Measurements from ENCODE around the gene NME7.

The NME7 gene

DNA sequence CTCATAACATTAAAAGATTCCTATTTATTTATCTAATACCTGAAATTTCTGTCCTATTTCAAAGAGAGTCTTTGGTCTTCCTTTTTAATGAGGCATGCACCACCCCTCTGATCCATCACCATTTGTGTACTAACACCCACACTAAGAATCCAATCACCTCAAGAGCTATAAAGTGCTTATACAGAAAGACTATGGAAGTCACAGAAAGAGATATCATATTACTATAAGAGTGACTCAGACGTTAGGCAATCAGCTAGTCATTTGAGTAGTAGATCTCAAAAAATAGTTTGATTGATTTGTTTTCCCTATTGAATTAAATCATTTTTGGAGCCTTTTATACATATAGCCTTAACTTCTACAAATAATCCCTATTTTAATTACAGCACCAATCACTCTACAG is 46.1 kb downstream of the NME7 start (continued):
- TF ChIP-seq FEZF1 (tag by site-specific recombination; IDR thresholded peaks at IDR 0.05): peak; percentile 61
- TF ChIP-seq, protein P1, sequence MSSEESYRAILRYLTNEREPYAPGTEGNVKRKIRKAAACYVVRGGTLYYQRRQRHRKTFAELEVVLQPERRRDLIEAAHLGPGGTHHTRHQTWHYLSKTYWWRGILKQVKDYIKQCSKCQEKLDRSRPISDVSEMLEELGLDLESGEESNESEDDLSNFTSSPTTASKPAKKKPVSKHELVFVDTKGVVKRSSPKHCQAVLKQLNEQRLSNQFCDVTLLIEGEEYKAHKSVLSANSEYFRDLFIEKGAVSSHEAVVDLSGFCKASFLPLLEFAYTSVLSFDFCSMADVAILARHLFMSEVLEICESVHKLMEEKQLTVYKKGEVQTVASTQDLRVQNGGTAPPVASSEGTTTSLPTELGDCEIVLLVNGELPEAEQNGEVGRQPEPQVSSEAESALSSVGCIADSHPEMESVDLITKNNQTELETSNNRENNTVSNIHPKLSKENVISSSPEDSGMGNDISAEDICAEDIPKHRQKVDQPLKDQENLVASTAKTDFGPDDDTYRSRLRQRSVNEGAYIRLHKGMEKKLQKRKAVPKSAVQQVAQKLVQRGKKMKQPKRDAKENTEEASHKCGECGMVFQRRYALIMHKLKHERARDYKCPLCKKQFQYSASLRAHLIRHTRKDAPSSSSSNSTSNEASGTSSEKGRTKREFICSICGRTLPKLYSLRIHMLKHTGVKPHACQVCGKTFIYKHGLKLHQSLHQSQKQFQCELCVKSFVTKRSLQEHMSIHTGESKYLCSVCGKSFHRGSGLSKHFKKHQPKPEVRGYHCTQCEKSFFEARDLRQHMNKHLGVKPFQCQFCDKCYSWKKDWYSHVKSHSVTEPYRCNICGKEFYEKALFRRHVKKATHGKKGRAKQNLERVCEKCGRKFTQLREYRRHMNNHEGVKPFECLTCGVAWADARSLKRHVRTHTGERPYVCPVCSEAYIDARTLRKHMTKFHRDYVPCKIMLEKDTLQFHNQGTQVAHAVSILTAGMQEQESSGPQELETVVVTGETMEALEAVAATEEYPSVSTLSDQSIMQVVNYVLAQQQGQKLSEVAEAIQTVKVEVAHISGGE (tag by site-specific recombination; conservative IDR thresholded peaks at IDR 0.05; ENCODE audit: low read depth): no peak
- TF ChIP-seq, protein P2, sequence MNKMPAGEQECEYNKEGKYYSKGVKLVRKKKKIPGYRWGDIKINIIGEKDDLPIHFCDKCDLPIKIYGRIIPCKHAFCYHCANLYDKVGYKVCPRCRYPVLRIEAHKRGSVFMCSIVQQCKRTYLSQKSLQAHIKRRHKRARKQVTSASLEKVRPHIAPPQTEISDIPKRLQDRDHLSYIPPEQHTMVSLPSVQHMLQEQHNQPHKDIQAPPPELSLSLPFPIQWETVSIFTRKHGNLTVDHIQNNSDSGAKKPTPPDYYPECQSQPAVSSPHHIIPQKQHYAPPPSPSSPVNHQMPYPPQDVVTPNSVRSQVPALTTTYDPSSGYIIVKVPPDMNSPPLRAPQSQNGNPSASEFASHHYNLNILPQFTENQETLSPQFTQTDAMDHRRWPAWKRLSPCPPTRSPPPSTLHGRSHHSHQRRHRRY (tag by site-specific recombination; IDR thresholded peaks at IDR 0.05): no peak
- TF ChIP-seq, protein P3, sequence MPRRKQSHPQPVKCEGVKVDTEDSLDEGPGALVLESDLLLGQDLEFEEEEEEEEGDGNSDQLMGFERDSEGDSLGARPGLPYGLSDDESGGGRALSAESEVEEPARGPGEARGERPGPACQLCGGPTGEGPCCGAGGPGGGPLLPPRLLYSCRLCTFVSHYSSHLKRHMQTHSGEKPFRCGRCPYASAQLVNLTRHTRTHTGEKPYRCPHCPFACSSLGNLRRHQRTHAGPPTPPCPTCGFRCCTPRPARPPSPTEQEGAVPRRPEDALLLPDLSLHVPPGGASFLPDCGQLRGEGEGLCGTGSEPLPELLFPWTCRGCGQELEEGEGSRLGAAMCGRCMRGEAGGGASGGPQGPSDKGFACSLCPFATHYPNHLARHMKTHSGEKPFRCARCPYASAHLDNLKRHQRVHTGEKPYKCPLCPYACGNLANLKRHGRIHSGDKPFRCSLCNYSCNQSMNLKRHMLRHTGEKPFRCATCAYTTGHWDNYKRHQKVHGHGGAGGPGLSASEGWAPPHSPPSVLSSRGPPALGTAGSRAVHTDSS (tag by site-specific recombination; IDR thresholded peaks at IDR 0.05): no peak
- peak; percentile 48; the same call in 1 of the 2 replicates for TF ChIP-seq IKZF3 (tag by site-specific recombination; IDR thresholded peaks at IDR 0.05)
- no peak for TF ChIP-seq ZNF707 (tag by site-specific recombination; IDR thresholded peaks at IDR 0.05)
- TF ChIP-seq ZBTB1 (tag by site-specific recombination; IDR thresholded peaks at IDR 0.05): no peak
- TF ChIP-seq ZSCAN23 (tag by site-specific recombination; IDR thresholded peaks at IDR 0.05): no peak
- TF ChIP-seq HOXD13 (CRISPR knock-in tag; IDR thresholded peaks at IDR 0.05; ENCODE audit: borderline replicate concordance): no peak
- TF ChIP-seq, protein P4, sequence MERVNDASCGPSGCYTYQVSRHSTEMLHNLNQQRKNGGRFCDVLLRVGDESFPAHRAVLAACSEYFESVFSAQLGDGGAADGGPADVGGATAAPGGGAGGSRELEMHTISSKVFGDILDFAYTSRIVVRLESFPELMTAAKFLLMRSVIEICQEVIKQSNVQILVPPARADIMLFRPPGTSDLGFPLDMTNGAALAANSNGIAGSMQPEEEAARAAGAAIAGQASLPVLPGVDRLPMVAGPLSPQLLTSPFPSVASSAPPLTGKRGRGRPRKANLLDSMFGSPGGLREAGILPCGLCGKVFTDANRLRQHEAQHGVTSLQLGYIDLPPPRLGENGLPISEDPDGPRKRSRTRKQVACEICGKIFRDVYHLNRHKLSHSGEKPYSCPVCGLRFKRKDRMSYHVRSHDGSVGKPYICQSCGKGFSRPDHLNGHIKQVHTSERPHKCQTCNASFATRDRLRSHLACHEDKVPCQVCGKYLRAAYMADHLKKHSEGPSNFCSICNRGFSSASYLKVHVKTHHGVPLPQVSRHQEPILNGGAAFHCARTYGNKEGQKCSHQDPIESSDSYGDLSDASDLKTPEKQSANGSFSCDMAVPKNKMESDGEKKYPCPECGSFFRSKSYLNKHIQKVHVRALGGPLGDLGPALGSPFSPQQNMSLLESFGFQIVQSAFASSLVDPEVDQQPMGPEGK (tag by site-specific recombination; IDR thresholded peaks at IDR 0.05): peak; percentile 31; the same call in 1 of the 2 replicates
- no peak for TF ChIP-seq ZNF146 (tag by site-specific recombination; IDR thresholded peaks at IDR 0.05)
- no peak for TF ChIP-seq ZNF248 (tag by site-specific recombination; IDR thresholded peaks at IDR 0.05)
- TF ChIP-seq, protein P5, sequence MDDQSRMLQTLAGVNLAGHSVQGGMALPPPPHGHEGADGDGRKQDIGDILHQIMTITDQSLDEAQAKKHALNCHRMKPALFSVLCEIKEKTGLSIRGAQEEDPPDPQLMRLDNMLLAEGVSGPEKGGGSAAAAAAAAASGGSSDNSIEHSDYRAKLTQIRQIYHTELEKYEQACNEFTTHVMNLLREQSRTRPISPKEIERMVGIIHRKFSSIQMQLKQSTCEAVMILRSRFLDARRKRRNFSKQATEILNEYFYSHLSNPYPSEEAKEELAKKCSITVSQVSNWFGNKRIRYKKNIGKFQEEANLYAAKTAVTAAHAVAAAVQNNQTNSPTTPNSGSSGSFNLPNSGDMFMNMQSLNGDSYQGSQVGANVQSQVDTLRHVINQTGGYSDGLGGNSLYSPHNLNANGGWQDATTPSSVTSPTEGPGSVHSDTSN (CRISPR knock-in tag; IDR thresholded peaks at IDR 0.05): no peak
- TF ChIP-seq, protein P6, sequence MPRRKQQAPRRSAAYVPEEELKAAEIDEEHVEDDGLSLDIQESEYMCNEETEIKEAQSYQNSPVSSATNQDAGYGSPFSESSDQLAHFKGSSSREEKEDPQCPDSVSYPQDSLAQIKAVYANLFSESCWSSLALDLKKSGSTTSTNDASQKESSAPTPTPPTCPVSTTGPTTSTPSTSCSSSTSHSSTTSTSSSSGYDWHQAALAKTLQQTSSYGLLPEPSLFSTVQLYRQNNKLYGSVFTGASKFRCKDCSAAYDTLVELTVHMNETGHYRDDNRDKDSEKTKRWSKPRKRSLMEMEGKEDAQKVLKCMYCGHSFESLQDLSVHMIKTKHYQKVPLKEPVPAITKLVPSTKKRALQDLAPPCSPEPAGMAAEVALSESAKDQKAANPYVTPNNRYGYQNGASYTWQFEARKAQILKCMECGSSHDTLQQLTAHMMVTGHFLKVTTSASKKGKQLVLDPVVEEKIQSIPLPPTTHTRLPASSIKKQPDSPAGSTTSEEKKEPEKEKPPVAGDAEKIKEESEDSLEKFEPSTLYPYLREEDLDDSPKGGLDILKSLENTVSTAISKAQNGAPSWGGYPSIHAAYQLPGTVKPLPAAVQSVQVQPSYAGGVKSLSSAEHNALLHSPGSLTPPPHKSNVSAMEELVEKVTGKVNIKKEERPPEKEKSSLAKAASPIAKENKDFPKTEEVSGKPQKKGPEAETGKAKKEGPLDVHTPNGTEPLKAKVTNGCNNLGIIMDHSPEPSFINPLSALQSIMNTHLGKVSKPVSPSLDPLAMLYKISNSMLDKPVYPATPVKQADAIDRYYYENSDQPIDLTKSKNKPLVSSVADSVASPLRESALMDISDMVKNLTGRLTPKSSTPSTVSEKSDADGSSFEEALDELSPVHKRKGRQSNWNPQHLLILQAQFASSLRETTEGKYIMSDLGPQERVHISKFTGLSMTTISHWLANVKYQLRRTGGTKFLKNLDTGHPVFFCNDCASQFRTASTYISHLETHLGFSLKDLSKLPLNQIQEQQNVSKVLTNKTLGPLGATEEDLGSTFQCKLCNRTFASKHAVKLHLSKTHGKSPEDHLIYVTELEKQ (tag by site-specific recombination; IDR thresholded peaks at IDR 0.05; ENCODE audit: borderline replicate concordance): peak; percentile 37; the same call in 1 of the 2 replicates
- TF ChIP-seq, protein P7, sequence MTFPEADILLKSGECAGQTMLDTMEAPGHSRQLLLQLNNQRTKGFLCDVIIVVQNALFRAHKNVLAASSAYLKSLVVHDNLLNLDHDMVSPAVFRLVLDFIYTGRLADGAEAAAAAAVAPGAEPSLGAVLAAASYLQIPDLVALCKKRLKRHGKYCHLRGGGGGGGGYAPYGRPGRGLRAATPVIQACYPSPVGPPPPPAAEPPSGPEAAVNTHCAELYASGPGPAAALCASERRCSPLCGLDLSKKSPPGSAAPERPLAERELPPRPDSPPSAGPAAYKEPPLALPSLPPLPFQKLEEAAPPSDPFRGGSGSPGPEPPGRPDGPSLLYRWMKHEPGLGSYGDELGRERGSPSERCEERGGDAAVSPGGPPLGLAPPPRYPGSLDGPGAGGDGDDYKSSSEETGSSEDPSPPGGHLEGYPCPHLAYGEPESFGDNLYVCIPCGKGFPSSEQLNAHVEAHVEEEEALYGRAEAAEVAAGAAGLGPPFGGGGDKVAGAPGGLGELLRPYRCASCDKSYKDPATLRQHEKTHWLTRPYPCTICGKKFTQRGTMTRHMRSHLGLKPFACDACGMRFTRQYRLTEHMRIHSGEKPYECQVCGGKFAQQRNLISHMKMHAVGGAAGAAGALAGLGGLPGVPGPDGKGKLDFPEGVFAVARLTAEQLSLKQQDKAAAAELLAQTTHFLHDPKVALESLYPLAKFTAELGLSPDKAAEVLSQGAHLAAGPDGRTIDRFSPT (tag by site-specific recombination; IDR thresholded peaks at IDR 0.05): no peak
- no peak for TF ChIP-seq ZNF521 (tag by site-specific recombination; IDR thresholded peaks at IDR 0.05)
- no peak for TF ChIP-seq ZFP37 (tag by site-specific recombination; IDR thresholded peaks at IDR 0.05)
- TF ChIP-seq, protein P8, sequence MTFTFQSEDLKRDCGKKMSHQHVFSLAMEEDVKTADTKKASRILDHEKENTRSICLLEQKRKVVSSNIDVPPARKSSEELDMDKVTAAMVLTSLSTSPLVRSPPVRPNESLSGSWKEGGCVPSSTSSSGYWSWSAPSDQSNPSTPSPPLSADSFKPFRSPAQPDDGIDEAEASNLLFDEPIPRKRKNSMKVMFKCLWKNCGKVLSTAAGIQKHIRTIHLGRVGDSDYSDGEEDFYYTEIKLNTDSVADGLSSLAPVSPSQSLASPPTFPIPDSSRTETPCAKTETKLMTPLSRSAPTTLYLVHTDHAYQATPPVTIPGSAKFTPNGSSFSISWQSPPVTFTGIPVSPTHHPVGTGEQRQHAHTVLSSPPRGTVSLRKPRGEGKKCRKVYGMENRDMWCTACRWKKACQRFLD (tag by site-specific recombination; IDR thresholded peaks at IDR 0.05): no peak
- no peak for TF ChIP-seq TCF7L2 (IDR thresholded peaks at IDR 0.05; ENCODE audit: borderline replicate concordance, low read depth, low read length)
- no peak for TF ChIP-seq PRDM1 (tag by site-specific recombination; IDR thresholded peaks at IDR 0.05)
- no peak for TF ChIP-seq ZNF623 (tag by site-specific recombination; IDR thresholded peaks at IDR 0.05)
- no peak for TF ChIP-seq ZNF132 (tag by site-specific recombination; IDR thresholded peaks at IDR 0.05; ENCODE audit: borderline replicate concordance)
- no peak for TF ChIP-seq ZNF202 (tag by site-specific recombination; IDR thresholded peaks at IDR 0.05; ENCODE audit: borderline replicate concordance)

Data from HEK293 (cell line).